GM18508 (cell line): ENCODE results near the gene SLPI.

Experiments used
- ATAC-seq: cut with Tn5 transposase; IDR thresholded peaks from one replicate; pipeline ENCODE4 v1.9.1; 2021; ENCODE audit warnings: moderate number of reproducible peaks; ENCODE audit not compliant: insufficient read depth, unreplicated experiment

Gene SLPI, protein sequence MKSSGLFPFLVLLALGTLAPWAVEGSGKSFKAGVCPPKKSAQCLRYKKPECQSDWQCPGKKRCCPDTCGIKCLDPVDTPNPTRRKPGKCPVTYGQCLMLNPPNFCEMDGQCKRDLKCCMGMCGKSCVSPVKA

DNA sequence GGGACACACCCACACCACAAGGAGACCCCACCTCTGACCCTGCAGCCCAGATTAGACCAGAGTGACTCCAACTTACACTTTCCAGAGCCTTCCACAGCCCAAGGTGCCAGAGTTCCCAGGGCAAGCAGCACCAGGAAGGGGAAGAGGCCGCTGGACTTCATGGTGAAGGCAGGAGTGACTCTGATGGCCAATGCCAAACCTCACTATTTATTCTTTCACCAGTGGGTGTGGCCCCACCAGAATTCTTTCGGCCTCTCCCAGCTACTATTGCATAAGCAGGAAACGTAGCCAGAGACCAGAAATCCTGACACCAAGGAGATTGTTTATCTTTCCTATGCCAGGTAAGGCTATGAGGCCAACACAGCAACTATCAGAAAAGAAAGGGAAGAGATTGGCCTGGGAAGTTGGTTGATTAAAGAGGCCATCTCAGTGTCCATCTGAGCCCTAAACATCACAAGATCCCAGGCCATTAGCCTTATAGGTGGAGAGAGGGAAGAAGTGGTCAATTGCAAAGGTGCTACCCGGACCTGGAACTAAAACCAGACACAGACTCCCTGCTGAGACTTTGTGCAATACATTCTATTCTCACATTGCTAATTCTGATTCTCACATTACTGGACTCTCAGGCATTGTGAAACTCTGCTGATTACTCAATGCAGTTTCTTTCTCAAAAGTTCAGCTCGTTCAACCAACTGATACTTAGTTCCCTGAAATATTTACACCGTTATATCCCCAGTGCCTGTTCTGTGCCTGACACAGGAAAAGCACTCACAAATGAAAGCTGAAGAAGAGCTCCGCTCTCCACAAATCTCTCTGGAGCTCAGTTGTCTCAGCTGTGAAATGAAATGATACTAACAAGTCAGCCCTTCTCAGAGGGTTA, at the start of gene SLPI:
Gene SLPI, minus strand, starts transcription at position 182 of the 880 bp plus-strand sequence. Its CDS starts 21 bp downstream, at position 161.
- ATAC-seq, result no peak

- no peak for ATAC-seq
Measured at GRCh38 chr20:45303586-45304463, 49.5 kb upstream of the SLPI start.

GRCh38 chr20:45301824-45302271, 47.5 kb upstream of the SLPI start:
- no peak for ATAC-seq

- no peak for ATAC-seq
Measured at GRCh38 chr20:45300961-45301360, 46.6 kb upstream of the SLPI start.

DNA sequence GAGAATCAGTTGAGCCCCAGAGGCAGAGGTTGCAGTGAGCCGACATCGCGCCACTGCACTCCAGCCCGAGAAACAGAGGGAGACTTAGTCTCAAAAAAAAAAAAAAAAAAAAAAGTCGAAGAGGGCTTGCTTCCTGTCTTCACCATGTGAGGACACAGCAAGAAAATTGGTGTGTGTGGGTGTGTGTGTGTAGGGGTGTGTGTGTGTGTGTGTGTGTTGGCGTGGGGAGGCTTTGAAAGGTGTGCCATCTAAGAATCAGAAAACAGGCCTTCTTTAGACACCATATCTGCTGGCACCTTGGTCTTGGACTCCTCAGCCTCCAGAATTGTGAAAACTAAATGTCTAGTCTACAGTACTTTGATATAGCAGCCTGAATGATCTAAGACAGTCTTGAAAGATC, 45.4 kb upstream of the SLPI start:
- no peak for ATAC-seq

DNA sequence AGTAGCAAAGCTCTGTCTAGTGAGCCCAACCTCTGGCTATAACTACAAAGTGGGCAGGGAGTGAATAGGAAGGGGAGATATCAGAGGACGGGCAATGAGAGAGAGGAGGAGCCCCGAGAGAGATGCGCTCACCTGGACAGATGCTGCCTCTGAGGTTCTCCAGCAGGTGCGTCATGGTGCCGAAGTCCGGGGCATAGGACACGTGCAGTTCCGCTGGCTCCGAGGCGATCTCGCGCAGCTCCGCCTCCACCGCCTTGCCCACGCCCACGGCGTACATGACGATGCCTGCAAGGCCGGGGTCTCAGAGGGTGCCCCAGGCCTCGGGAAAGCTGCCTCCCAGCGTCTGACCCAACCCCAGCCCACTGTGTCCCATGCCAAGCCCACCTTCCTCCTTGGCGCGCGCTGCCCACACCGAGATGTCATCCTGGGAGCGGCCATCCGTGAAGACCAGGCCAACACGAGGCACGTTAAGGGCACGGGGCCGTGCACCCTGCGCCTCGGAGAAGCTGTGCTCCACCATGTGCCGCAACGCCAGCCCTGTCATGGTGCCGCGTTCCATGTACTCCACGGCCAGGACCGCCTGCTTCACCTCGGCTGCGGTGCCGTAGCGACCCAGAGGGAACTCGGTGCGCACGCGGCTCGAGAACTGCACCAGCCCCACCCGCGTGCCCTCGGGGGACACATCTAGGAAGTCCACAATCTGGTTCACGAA, 43.6 kb upstream of the SLPI start:
- ATAC-seq, result no peak

GRCh38 chr20:45294659-45295058, 40.3 kb upstream of the SLPI start:
- no peak for ATAC-seq

- no peak for ATAC-seq
Measured at GRCh38 chr20:45294003-45294368, 39.6 kb upstream of the SLPI start.

GRCh38 chr20:45293041-45294002, 39.0 kb upstream of the SLPI start:
- ATAC-seq, result no peak

GRCh38 chr20:45292343-45292742, 38.0 kb upstream of the SLPI start:
- ATAC-seq, result no peak

GRCh38 chr20:45291526-45291925, 37.2 kb upstream of the SLPI start:
- ATAC-seq, result no peak

DNA sequence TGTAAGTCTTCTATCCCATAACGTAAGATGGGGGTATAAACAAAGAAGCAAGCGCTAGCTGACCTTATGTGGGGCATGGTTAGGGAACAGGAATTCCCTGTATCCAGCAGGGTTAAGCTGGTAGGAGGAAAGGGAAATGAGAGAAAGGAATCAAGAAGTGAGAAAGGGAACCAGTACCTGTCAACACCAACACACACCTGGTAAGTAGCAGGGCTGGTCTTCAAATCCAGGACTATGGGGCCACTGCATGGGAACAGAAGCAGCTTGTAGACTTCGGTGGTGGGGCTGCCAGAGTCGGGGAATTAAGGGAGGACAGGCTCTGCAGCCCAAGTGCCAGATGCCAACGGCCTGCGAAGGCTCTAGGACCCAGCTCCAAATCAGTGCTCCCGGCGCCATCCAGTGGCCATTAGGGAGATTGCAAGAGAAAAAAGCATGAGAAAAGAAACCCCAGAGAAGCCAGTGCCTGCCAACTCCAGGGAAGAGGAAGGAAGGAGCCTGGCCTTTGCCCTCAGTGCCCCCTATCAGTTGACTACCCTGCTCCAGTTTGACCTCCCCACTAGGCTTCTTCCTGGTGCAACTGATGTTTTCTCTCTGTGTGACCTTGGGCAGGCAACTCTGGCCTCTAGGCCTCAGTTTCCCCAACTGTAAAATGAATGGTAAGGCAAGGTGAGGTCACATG, 36.5 kb upstream of the SLPI start:
- no peak for ATAC-seq

- ATAC-seq, result no peak
Measured at GRCh38 chr20:45289942-45290676, 35.7 kb upstream of the SLPI start.

GRCh38 chr20:45288860-45289259, 34.5 kb upstream of the SLPI start:
- ATAC-seq, result no peak

DNA sequence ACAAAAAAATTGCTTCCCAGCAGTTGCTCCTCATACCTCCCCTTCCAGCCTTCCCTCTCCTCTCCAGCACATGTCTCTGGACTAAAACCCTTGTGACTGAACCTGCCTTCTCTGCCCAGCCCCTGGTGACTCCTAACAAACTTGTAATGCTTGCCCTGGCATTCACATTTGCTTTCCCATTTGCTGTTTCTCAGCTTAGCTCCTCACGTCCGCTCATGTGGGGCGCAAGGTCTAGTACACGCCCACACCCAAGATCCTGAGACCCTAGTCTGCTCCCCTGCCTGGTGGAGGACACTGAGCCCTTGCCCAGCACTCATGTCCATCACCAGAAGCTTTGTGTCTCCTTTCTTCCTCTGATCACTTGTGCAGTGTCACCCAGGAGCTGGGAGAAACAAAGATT, 34.0 kb upstream of the SLPI start:
- no peak for ATAC-seq

- ATAC-seq, result no peak
Measured at GRCh38 chr20:45283551-45284057, 29.2 kb upstream of the SLPI start.

GRCh38 chr20:45282700-45283550, 28.6 kb upstream of the SLPI start:
- no peak for ATAC-seq
